Colon (tissue), 2 donors: Measurements from ENCODE around the gene CLEC16A.

ENCODE experiments used
- FAIRE-seq: peaks from 2 replicates; lab custom pipeline; 2012; peaks lifted over from hg19 to GRCh38; lab: Jason Lieb, UNC
- donor health status: control.
- donor health status: control.

The CLEC16A gene

GRCh38 chr16:11063448-11064201, 119.3 kb downstream of the CLEC16A start:
- FAIRE-seq, result no peak

- no peak for FAIRE-seq
Observed at GRCh38 chr16:11064202-11064540, 119.8 kb downstream of the CLEC16A start.

- FAIRE-seq, result no peak
Observed at GRCh38 chr16:11064851-11065250, 120.5 kb downstream of the CLEC16A start.

- no peak for FAIRE-seq
Observed at GRCh38 chr16:11066261-11066870, 122.0 kb downstream of the CLEC16A start.

GRCh38 chr16:11067266-11067665, 122.9 kb downstream of the CLEC16A start:
- FAIRE-seq, result no peak

- FAIRE-seq, result no peak
Observed at GRCh38 chr16:11067697-11068141, 123.4 kb downstream of the CLEC16A start.

GRCh38 chr16:11071829-11072228, 127.5 kb downstream of the CLEC16A start:
- no peak for FAIRE-seq

GRCh38 chr16:11072420-11073153, 128.2 kb downstream of the CLEC16A start:
- no peak for FAIRE-seq

GRCh38 chr16:11073407-11073999, 129.1 kb downstream of the CLEC16A start:
- FAIRE-seq, result no peak

- no peak for FAIRE-seq
Observed at GRCh38 chr16:11074131-11074530, 129.8 kb downstream of the CLEC16A start.

- FAIRE-seq, result no peak
Observed at GRCh38 chr16:11075163-11075562, 130.8 kb downstream of the CLEC16A start.

GRCh38 chr16:11076259-11077018, 132.1 kb downstream of the CLEC16A start:
- no peak for FAIRE-seq

- no peak for FAIRE-seq
Observed at GRCh38 chr16:11078812-11079459, 134.6 kb downstream of the CLEC16A start.

GRCh38 chr16:11079652-11080187, 135.4 kb downstream of the CLEC16A start:
- no peak for FAIRE-seq

GRCh38 chr16:11080327-11080967, 136.1 kb downstream of the CLEC16A start:
- FAIRE-seq, result no peak

- no peak for FAIRE-seq
Observed at GRCh38 chr16:11080999-11081630, 136.8 kb downstream of the CLEC16A start.

- no peak for FAIRE-seq
Observed at GRCh38 chr16:11082108-11082859, 137.9 kb downstream of the CLEC16A start.

GRCh38 chr16:11082860-11083388, 138.6 kb downstream of the CLEC16A start:
- FAIRE-seq, result no peak

- no peak for FAIRE-seq
Observed at GRCh38 chr16:11084484-11084875, 140.1 kb downstream of the CLEC16A start.
